SK-N-SH treated with all-trans-retinoic acid at 6 μM for 48 hours (cell line): ENCODE measurements around the gene AGAP2.

Source experiments
- BACH2 ChIP-seq: fragments of 250-450 bp; sonication (Bioruptor Pico); IDR thresholded peaks from 2 replicates; pipeline ENCODE4 v1.9.0; 2021; ENCODE audit warnings: mild to moderate bottlenecking, borderline replicate concordance
- CSDC2 ChIP-seq: fragments of 250-450 bp; sonication (Bioruptor Pico); IDR thresholded peaks from 2 replicates; pipeline ENCODE4 v1.5.0; 2020; ENCODE audit warnings: mild to moderate bottlenecking, moderate library complexity
- ZNF565 ChIP-seq: fragments of 450-650 bp; formaldehyde crosslinking; conservative IDR thresholded peaks from 2 replicates; pipeline ENCODE4 v1.5.0; 2020; ENCODE audit warnings: low read depth, mild to moderate bottlenecking, moderate library complexity
- ZNF70 ChIP-seq: fragments of 450-650 bp; formaldehyde crosslinking; IDR thresholded peaks from 2 replicates; pipeline ENCODE4 v1.5.0; 2020; ENCODE audit warnings: mild to moderate bottlenecking, moderate library complexity
- ZNF8 ChIP-seq: fragments of 450-650 bp; formaldehyde crosslinking; IDR thresholded peaks from 2 replicates; pipeline ENCODE4 v1.5.0; 2020; ENCODE audit warnings: mild to moderate bottlenecking, moderate library complexity
- TF ChIP-seq, protein P1 (sequence below): fragments of 250-450 bp; sonication (Bioruptor Pico); IDR thresholded peaks from 2 replicates; pipeline ENCODE4 v1.5.0; 2020; ENCODE audit warnings: mild to moderate bottlenecking, moderate library complexity

DNA sequence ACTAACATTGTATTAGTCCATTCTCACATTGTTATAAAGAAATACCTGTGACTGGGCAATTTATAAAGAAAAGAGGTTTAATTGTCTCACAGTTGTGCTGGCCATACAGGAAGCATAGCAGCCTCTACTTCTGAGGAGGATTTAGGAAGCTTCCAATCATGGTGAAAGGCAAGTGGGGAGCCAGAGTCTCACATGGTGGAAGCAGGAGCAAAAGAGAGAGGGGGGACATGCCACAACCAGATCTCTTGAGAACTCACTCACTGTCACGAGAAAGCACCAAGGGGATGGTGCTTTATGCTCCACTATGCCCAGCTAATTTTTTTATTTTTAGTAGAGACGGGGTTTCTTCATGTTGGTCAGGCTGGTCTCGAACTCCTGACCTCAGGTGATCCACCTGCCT lies 31.3 kb downstream of the AGAP2 start:
- TF ChIP-seq BACH2 (CRISPR knock-in tag) (no peak), CSDC2 (CRISPR knock-in tag) (no peak), ZNF8 (CRISPR knock-in tag) (no peak), ZNF70 (CRISPR knock-in tag) (no peak), ZNF565 (CRISPR knock-in tag) (no peak)
- TF ChIP-seq, protein P1, sequence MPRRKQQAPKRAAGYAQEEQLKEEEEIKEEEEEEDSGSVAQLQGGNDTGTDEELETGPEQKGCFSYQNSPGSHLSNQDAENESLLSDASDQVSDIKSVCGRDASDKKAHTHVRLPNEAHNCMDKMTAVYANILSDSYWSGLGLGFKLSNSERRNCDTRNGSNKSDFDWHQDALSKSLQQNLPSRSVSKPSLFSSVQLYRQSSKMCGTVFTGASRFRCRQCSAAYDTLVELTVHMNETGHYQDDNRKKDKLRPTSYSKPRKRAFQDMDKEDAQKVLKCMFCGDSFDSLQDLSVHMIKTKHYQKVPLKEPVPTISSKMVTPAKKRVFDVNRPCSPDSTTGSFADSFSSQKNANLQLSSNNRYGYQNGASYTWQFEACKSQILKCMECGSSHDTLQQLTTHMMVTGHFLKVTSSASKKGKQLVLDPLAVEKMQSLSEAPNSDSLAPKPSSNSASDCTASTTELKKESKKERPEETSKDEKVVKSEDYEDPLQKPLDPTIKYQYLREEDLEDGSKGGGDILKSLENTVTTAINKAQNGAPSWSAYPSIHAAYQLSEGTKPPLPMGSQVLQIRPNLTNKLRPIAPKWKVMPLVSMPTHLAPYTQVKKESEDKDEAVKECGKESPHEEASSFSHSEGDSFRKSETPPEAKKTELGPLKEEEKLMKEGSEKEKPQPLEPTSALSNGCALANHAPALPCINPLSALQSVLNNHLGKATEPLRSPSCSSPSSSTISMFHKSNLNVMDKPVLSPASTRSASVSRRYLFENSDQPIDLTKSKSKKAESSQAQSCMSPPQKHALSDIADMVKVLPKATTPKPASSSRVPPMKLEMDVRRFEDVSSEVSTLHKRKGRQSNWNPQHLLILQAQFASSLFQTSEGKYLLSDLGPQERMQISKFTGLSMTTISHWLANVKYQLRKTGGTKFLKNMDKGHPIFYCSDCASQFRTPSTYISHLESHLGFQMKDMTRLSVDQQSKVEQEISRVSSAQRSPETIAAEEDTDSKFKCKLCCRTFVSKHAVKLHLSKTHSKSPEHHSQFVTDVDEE (CRISPR knock-in tag), result no peak
